ENCODE results near the gene ZNF777. TPM values are rescaled to one million over a fixed set of nuclear protein-coding genes. Genes with fewer than 3 reads are reported as not detected.

Gene ZNF777
- total RNA-seq, 3 donors from 2014 or later: 5.1 to 8.5 (median 8.2) TPM

- TF ChIP-seq POLR2A (IDR thresholded peaks at IDR 0.05) (no peak), CTCF (IDR thresholded peaks at IDR 0.05) (no peak), POLR2AphosphoS5 (IDR thresholded peaks at IDR 0.05) (no peak)
- intact Hi-C loops (cut with DNase I; ENCODE audit: low total_unique reads): loop anchor here (10.0 kb wide), 1 partner anchor 362 kb away; the partner anchor contains the start of gene ZNF862
- DNase-seq (ENCODE audit: low spot score in 2 of 2): no peak
- no peaks in the 10 kb centered on the region for H3K4me1 ChIP-seq
- peaks cover 11% of the 10 kb centered on the region for H3K36me3 ChIP-seq
- no peaks in the 10 kb centered on the region for H3K27me3 ChIP-seq
- H3K4me3 ChIP-seq: no peak overlapping the region
- H3K27ac ChIP-seq: no peak overlapping the region
- no peaks in the 10 kb centered on the region for H3K9me3 ChIP-seq
These were observed 12.4 kb upstream of the ZNF777 start for GRCh38 chr7:149473251-149473650.

- Histone ChIP-seq H3K36me3 (peaks cover 11% of the 10 kb centered on the region), H3K4me1 (no peaks in the 10 kb centered on the region), H3K27me3 (no peaks in the 10 kb centered on the region), H3K27ac (no peak overlapping the region), H3K4me3 (no peak overlapping the region), H3K9me3 (no peaks in the 10 kb centered on the region)
- intact Hi-C loops (cut with DNase I; ENCODE audit: low total_unique reads): loop anchor here (10.0 kb wide), 1 partner anchor 363 kb away; the partner anchor contains the start of gene ZNF862
- TF ChIP-seq POLR2AphosphoS5 (IDR thresholded peaks at IDR 0.05): no peak
- TF ChIP-seq POLR2A (IDR thresholded peaks at IDR 0.05): no peak
- TF ChIP-seq CTCF (IDR thresholded peaks at IDR 0.05): no peak
- DNase-seq (ENCODE audit: low spot score in 2 of 2): no peak
These were observed 10.6 kb upstream of the ZNF777 start for GRCh38 chr7:149471289-149471953.

GRCh38 chr7:149469806-149470205, 8.9 kb upstream of the ZNF777 start:
- Histone ChIP-seq H3K27ac (no peak overlapping the region), H3K4me3 (no peak overlapping the region), H3K36me3 (peaks cover 8% of the 10 kb centered on the region), H3K4me1 (no peaks in the 10 kb centered on the region), H3K9me3 (no peaks in the 10 kb centered on the region), H3K27me3 (no peaks in the 10 kb centered on the region)
- intact Hi-C loops (cut with DNase I; ENCODE audit: low total_unique reads): loop anchor here (10.0 kb wide), 1 partner anchor 365 kb away; the partner anchor contains the start of gene ZNF862
- TF ChIP-seq CTCF (IDR thresholded peaks at IDR 0.05) (no peak), POLR2AphosphoS5 (IDR thresholded peaks at IDR 0.05) (no peak), POLR2A (IDR thresholded peaks at IDR 0.05) (no peak)
- DNase-seq (ENCODE audit: low spot score in 2 of 2): no peak

- TF ChIP-seq POLR2AphosphoS5 (IDR thresholded peaks at IDR 0.05) (no peak), POLR2A (IDR thresholded peaks at IDR 0.05) (no peak), CTCF (IDR thresholded peaks at IDR 0.05) (no peak)
- no peak for DNase-seq (ENCODE audit: low spot score in 2 of 2)
- Histone ChIP-seq H3K27me3 (no peaks in the 10 kb centered on the region), H3K4me1 (no peaks in the 10 kb centered on the region), H3K36me3 (no peaks in the 10 kb centered on the region), H3K9me3 (no peaks in the 10 kb centered on the region), H3K4me3 (no peak overlapping the region), H3K27ac (no peak overlapping the region)
- intact Hi-C loops (cut with DNase I; ENCODE audit: low total_unique reads): no loop called here
These were observed 7.3 kb upstream of the ZNF777 start for GRCh38 chr7:149468208-149468607.

GRCh38 chr7:149467321-149467859, 6.5 kb upstream of the ZNF777 start:
- no peaks in the 10 kb centered on the region for H3K9me3 ChIP-seq
- intact Hi-C loops (cut with DNase I; ENCODE audit: low total_unique reads): no loop called here
- no peak for DNase-seq (ENCODE audit: low spot score in 2 of 2)
- no peak for TF ChIP-seq POLR2A (IDR thresholded peaks at IDR 0.05)
- no peak for TF ChIP-seq CTCF (IDR thresholded peaks at IDR 0.05)
- TF ChIP-seq POLR2AphosphoS5 (IDR thresholded peaks at IDR 0.05): no peak
- H3K36me3 ChIP-seq: no peaks in the 10 kb centered on the region
- no peaks in the 10 kb centered on the region for H3K4me1 ChIP-seq
- H3K4me3 ChIP-seq: no peak overlapping the region
- H3K27me3 ChIP-seq: no peaks in the 10 kb centered on the region
- H3K27ac ChIP-seq: no peak overlapping the region
